B cell (primary cell): ENCODE results near the gene ABCA12.

Experiments used
- EZH2 ChIP-seq: IDR thresholded peaks from 2 replicates; pipeline ENCODE4 v1.6.1; 2012; ENCODE audit warnings: borderline replicate concordance, low read depth, mild to moderate bottlenecking, moderate library complexity, low read length; ENCODE audit not compliant: insufficient read depth, poor library complexity, severe bottlenecking
- TF ChIP-seq, protein P1 (sequence below): fragments of 200-600 bp; IDR thresholded peaks from one replicate; pipeline ENCODE4 v1.8.0; 2022; ENCODE audit warnings: antibody characterized with exemption, mild to moderate bottlenecking

DNA sequence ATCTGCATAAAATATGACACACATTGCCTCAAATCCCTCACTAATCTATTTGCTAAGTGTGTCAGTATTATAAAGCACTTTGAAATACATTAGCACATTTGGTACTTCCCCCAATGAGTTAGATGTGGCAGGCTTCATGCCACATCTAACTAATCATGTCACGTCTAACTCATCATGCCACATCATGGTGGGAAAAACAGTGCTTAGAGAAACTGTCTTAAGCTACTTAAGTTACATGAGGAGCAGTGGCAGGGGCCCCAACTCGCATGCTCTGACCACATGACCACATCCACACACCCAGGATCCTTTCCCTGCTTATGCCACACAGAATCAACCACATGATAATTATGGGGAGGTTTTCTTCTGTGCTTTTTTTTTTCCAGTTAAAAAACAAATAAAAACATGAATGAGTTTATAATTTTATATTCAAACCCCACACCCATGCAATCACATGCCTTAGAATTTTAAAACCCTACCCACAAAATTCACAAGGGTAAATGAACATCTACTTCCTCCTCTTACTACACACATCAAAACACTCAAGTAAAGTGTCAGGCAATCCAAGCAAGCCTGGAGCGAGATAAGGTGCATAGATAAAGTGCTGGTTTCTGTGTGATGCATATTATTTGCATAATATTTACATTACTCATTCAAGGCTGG, 1.6 kb downstream of the ABCA12 start:
- TF ChIP-seq, protein P1, sequence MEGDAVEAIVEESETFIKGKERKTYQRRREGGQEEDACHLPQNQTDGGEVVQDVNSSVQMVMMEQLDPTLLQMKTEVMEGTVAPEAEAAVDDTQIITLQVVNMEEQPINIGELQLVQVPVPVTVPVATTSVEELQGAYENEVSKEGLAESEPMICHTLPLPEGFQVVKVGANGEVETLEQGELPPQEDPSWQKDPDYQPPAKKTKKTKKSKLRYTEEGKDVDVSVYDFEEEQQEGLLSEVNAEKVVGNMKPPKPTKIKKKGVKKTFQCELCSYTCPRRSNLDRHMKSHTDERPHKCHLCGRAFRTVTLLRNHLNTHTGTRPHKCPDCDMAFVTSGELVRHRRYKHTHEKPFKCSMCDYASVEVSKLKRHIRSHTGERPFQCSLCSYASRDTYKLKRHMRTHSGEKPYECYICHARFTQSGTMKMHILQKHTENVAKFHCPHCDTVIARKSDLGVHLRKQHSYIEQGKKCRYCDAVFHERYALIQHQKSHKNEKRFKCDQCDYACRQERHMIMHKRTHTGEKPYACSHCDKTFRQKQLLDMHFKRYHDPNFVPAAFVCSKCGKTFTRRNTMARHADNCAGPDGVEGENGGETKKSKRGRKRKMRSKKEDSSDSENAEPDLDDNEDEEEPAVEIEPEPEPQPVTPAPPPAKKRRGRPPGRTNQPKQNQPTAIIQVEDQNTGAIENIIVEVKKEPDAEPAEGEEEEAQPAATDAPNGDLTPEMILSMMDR: no peak
- no peak for TF ChIP-seq EZH2
